Effector CD8-positive, alpha-beta T cell (primary cell): Measurements from ENCODE around the gene ZNF568.

ENCODE experiments used
- DNase-seq: peaks from one replicate; lab custom pipeline; 2025; lab: John Stamatoyannopoulos, UW
- total RNA-seq, 4 experiments: gene quantifications; one replicate each; lab custom pipeline; 2026; lab: John Stamatoyannopoulos, UW

The ZNF568 gene
- total RNA-seq = 27.1 to 31.1 (median 29.7) reads per million in 4 experiments

DNA sequence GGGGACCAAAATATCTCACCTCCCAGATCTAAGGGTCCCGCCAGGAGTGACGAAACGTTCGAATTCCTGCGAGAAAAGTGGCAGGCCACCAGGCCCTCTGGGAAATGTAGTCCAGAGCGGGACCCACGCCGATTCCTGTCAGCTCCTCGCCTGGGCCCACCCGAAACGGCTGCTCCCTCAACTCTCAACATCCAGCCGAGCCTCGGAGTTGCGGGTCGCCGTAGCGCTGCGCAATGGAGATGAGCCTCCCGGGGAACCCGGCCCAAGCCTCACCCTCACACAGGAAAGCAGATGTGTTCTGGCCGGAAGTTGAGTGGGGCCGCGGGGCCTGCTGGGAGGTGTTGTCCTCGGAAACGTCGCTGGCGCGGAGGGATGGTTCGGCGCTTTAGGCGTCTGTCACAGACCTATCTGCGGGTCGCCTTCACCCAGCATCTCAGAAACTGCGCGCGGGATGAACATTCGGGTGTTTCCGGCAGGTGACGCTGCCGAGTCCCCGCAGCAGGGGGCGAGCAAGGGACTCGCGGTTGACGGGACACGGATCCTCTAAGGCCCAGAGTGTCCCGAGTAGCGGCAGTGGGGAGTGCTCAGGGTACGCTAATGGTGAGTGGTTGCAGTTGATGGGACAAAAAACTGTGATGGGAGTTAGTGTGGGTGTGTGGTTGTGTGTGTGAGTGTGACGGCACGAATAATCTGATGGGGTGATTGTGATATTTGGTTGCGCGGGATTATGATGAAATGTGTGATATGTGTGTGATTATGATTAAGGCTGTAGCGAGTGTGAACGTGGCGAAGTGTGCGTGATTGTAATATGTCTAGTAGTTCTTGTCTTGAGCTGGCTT, at the start of gene ZNF568, which contains the start of gene ZNF829:
Gene ZNF568 (plus strand): TSS at position 341 of the 839 bp plus-strand sequence. CDS start 6,439 bp downstream, outside the sequence.
Gene ZNF829 (minus strand): TSS at position 300 of the 839 bp plus-strand sequence. CDS start 1,124 bp downstream, outside the sequence.
- peak; percentile 89 for DNase-seq

DNA sequence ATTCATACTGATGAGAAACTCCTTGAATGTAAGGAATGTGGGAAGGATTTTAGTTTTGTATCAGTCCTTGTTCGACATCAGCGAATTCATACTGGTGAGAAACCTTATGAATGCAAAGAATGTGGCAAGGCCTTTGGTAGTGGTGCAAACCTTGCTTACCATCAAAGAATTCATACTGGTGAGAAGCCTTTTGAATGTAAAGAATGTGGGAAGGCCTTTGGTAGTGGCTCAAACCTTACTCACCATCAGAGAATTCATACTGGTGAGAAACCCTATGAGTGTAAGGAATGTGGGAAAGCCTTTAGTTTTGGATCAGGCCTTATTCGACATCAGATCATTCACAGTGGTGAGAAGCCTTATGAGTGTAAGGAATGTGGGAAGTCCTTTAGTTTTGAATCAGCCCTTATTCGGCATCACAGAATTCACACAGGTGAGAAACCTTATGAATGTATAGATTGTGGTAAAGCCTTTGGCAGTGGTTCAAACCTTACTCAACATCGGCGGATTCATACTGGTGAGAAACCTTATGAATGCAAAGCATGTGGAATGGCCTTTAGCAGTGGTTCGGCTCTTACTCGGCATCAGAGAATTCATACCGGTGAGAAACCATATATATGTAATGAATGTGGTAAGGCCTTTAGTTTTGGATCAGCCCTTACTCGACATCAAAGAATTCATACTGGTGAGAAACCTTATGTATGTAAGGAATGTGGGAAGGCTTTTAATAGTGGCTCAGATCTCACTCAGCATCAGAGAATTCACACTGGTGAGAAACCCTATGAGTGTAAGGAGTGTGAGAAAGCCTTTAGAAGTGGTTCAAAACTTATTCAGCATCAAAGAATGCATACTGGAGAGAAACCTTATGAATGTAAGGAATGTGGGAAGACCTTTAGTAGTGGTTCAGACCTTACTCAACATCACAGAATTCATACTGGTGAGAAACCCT, 38.9 kb upstream of the ZNF568 start:
- DNase-seq = no peak

DNA sequence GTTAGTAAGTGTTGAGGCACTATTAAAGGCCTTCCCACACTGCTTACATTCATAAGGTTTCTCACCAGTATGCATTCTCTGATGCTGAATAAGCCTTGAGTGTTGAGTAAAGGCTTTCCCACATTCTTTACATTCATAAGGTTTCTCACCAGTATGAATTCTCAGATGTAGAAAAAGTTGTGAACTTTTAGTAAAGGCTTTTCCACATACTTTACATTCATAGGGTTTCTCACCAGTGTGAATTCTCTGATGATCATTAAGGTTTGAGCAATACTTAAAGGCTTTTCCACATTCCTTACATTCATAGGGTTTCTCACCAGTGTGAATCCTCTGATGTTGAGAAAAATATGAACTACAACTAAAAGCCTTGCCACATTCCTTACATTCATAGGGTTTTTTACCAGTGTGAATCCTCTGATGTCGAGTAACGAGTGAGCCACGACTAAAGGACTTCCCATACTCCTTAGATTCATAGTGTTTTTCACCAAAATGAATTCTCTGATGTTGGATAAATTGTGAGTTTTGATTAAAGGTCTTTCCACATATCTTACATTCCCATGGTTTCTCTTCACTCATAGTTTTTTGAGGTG, 24.3 kb upstream of the ZNF568 start:
- DNase-seq = no peak

DNA sequence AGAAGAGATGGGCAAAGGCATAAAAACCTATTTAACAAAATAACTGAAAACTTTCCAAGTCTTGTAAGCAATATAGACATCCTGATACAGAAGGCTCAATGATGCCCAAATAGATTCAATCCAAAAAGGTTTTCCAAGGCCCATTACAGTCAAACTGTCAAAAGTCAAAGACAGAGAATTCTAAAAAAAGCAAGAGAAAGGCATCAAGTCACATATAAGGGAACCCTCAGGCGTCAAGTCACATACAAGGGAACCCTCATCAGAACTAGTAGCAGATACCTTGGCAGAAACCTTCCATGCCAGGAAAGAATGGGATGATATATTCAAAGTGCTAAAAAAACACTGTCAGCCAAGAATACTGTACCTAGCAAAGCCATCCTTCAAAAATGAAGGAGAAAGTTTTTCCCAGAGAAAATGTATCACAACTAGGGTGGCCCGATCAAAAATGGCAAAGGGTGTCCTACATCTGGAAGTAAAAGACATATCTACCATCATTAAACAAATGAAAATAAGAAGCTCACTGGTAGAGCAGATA, 21.2 kb upstream of the ZNF568 start:
- no peak for DNase-seq

DNA sequence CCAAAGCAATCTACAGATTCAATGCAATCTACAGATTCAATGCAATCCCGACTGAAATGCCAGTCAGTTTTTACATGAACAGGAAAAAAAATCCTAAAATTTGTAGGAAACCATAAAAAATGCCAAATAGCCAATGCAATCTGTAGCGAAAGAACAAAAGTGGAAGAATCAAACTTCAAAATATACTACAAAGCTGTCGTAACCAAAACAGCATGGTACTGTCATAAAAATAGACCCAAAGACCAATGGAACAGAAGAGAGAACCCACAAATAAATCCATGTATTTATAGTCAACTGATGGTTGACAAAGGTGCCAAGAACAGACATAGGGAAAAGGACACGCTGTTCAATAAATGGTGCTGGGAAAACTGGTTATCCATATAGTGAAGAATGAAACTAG, 17.7 kb upstream of the ZNF568 start:
- DNase-seq = no peak

DNA sequence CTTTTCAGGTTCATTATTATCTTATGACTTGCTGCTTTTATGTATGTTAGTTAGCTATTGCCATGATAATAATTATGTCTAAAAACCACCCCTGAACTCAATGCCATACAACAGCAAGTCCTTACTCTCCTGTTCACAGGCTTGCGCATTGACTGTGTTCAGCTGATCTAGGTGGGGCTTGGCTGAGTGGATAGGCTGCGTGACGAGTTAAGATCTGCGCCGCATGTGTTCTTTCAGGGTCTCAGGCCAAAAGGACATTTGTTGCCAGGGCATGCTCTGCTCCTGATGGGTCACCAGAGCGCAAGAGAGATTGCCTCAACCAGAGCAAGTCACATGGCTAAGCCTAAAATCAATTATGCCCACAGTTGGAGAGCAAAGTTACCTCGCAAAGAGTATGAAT, 859 bp downstream of the ZNF568 start:
- DNase-seq = no peak

DNA sequence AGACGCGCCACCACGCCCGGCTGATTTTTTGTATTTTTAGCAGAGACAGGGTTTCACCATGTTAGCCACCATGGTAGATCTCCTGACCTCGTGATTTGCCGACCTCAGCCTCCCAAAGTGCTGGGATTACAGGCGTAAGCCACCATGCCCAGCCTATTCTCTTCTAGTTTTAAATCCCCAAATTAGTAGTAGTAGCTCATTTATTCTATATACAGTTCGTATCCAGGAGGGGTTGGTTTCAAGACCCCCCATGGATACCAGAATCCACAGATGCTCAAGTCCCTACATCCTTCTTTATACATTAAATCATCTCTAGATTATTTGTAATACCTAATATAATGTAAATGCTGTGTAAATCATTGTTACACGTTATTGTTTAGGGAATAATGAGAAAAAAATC, 2.0 kb downstream of the ZNF568 start:
- no peak for DNase-seq

DNA sequence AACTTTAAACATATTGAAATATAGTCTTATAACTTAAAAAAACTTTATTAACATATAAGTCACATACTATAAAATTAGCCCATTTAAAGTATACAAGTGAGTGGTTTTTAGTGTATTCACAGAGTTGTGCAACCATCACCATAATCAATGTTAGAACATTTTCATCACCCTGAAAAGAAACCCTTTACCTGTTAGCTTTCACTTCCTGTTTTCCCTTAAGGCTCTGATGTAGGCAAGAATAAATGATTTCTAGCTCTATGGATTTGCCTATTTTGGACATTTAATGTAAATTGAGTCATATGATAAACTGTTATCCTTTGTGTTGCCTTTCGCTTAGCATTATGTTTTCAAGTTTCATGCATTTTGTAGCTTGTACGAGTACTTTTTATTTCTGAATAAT, 15.6 kb downstream of the ZNF568 start:
- no peak for DNase-seq

DNA sequence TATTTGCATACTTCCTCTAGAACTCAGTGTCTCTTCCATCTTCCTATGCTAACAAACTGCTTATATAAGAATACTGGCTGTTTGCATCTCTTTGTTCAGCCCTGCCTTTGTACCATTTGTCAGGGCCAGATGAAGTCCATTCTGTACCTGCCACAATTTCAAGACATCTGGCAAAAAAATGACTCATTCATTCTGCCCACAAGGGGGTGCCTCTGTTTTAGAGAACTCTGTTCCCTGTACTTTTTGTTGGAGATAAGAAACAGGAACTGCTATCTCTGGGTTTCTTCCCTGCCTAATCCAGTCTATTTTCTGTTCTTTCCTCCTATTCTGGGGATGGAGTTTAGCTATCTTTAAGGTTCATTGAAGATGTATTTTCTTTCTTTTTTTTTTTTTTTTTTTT, 23.0 kb downstream of the ZNF568 start:
- DNase-seq = no peak

DNA sequence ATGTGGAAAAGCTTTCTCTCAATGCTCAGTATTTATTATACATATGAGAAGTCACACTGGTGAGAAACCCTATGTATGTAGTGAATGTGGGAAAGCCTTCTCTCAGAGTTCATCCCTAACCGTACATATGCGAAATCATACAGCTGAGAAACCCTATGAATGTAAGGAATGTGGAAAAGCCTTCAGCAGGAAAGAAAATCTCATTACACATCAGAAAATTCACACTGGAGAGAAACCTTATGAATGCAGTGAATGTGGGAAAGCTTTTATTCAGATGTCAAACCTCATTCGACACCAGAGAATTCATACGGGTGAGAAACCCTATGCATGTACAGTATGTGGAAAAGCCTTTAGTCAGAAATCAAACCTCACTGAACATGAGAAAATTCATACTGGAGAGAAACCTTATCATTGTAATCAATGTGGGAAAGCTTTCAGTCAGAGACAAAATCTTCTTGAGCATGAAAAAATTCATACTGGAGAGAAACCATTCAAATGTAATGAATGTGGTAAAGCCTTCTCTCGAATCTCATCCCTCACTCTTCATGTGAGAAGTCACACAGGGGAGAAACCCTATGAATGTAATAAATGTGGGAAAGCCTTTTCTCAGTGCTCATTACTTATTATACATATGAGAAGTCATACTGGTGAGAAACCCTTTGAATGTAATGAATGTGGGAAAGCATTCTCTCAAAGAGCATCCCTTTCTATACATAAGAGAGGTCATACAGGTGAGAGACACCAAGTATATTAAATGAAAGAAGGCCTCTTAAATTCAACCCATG, 34.4 kb downstream of the ZNF568 start:
- DNase-seq = no peak

DNA sequence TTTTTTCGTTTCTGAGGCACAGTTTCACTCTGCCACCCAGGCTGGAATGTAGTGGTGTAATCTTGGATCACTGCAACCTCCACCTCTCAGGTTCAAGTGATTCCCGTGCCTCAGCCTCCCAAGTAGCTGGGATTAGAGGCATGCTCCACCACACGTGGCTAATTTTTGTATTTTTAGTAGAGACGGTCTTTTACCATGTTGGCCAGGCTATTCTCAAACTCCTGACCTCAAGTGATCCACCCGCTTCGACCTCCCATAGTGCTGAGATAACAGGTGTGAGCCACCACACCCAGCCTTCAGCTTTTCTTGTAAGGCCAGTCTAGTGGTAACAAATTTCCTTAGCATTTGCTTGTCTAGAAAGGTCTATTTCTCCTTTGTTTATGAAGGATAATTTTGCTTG, 46.2 kb downstream of the ZNF568 start:
- no peak for DNase-seq

DNA sequence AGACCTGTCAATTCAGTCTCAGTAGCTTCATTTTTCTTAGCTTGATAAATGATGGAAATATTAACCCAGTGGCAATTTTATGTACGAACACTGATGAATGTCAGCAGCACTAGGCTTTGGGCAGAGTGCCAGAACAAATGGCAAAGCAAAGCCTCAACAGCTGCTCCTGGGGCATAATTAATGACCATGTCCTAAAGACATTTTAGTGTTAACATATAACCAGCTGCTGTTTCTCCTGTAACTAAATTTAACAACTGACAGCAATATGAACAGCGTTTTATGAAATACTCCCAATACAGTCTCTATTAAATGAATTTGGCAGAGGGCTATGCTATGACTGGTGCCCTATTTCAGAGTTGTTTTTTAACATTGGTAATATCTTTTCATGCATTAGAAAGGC, 47.1 kb downstream of the ZNF568 start:
- no peak for DNase-seq

DNA sequence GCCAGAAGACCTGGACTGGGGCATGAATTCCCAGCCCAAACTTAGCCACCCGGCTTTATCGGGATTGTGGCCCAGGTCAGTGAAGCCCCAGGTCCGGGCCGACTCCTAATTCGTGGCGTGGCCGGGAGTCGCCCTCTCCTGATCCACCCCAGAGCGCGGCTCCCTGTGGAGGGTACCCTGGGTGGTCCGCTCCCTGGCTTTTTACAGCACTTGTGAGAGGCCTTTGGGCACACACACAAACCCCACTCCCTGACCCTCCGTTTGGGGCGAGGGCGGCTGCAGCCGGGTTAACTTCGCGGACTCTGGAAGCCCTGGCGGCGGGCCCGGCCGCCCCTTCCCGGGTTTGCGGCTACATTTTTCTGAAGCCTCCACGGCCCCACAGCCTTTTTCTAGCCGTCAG, 56.4 kb downstream of the ZNF568 start:
- no peak for DNase-seq

DNA sequence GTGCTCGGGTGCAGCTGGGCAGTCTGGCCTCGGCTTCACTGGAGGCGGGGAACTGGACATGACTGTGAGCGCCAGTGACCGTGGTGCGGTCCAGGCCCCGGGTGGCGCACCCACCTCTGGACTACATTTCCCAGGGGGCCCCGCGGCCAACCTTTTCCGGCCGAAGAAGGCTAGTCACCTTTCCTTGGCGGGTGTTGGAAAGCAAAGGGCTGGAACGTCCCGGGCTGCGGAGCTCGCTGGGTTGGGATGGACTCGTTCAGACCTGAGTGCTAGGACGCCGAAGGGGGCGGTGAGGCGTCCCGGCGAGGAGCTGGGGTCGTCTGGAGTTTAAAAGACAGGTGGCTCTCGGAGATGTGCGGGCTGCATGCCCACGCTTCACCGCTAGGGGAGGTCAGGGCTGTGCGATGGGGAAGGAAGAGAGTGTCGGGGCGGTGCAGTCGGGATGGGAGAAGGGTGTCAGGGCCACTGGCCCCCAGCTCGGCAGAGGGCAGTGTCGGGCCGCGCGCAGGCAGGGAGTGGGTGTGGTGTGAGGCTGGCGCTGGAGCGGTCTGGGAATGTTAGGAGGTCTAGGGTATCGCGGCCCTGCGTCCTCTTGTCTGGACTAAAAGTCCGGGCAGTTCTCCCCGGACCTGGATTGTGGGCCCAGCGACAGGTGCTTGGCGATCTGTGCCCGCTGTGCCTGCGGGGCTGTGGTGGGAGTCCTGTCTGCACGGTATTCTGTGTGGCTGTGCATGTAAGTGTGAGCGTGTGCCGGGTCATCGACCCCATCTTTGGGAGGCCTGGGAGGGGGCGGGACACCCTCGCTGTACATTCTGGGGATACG, 57.1 kb downstream of the ZNF568 start:
- DNase-seq = peak; percentile 72

DNA sequence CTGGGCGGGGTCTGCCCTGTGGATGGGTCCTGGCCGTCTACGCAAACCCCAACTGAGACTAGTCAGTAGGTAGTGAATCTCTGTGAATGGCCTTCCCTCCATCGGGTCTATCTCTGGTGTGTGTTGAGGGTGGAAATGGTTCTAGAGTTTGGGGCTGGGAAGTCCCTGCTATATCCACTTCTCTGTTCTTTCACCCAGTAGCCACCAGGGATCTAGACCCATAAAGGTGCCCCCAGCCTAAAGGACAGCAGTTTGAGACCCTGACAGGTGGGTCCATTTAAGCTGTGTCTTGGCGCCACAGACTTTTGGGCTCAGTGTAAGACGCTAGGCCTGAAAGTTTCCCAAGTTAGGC, 57.7 kb downstream of the ZNF568 start:
- DNase-seq = no peak

DNA sequence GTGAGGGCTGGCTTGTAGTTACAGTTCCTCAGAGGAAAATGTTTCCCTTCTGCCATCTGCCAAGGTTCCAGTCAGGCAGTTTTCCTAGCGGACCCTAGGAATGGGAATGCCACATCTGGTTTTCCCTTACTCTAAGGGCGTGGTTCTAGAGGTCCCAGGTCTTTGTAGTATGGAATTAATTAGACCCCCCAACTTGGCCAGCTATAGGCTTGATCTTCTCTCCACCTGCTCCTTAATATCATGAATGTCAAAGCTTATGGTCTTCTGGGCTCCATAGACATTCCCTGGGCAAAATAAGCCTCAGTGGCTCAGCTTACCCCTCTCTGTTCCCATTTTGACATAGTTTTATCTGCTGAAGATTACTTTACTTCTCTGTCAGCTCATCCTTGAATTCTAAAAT, 70.0 kb downstream of the ZNF568 start:
- no peak for DNase-seq

DNA sequence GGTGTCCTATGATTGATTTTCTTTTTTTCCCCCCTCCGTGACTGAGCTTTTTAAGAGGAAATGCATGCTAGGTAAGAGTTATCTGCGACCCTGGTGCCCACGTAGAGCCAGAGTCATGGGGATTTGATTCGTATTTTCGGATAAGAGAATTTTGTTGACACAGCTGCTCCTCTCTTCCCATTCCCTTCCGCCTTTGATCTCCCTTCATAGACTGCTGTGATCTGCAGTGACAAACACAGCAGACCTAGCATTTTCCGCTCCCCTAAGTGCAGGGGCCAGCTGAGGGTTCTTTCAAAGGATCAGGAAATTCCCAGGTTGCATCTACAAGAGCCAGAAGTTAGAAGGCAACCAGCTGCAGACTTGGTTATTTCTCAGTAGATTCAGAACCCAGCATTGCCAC, 70.5 kb downstream of the ZNF568 start:
- DNase-seq = no peak

DNA sequence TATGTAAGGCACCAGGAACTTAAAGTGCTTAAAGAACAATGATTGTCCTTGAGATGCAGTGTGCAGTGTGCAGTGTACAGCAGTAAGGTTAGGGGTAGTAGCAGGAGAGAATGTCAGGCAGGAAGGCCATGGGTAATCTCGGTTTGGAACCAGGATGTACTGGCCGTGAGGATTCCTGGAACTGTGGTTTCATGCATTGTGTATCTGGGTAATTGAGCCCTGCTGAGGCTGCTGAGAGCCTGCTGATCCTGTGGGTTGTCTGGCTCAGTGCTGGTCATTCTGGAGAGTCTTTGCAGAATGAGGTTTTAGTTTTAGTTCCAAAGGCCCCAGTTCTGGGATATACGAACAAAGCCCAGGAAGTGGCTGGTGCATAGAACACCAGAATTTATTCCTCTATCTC, 71.0 kb downstream of the ZNF568 start:
- DNase-seq = no peak

DNA sequence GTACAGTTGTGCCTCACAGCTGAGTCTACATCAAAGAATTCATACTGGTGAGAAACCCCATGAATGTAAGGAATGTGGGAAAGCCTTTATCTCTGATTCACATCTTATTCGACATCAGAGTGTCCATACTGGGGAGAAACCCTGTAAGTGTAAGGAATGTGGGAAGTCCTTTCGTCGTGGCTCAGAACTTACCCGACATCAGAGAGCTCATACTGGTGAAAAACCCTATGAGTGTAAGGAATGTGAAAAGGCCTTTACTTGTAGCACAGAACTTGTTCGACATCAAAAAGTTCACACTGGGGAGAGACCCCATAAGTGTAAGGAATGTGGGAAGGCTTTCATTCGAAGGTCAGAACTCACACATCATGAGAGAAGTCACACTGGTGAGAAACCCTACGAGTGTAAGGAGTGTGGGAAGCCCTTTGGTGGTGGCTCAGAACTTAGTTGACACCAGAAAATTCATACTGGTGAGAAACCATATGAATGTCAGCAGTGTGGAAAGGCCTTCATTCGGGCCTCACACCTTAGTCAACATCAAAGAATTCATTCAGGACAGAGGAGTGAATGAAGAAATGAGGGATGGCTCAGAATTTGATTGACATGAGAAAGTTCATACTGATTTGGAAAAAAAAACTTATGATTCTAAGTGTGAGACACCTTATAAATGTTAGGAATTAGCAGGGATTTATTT, 81.2 kb downstream of the ZNF568 start:
- DNase-seq = no peak

DNA sequence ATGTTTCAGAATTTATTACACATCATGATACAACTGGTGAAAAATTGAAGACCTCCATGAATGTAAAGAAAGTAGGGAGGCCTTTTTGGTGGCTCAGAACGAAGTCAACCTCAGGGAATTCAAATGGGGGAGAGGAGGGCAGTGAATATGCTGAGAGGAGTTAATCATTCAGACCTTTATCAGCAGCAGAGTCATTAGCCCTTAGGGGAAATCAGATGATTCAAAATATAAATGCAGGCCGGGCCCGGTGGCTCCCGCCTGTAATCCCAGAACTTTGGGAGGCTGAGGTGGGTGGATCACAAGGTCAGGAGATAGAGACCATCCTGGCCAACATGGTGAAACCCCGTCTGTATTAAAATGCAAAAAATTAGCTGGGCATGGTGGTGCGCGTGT, 81.7 kb downstream of the ZNF568 start:
- DNase-seq = no peak
